Measurements from ENCODE around the gene ATXN2L.
A peak's percentile ranks its signal among the peaks of the same experiment; 100 is the strongest.

Gene ATXN2L

DNA sequence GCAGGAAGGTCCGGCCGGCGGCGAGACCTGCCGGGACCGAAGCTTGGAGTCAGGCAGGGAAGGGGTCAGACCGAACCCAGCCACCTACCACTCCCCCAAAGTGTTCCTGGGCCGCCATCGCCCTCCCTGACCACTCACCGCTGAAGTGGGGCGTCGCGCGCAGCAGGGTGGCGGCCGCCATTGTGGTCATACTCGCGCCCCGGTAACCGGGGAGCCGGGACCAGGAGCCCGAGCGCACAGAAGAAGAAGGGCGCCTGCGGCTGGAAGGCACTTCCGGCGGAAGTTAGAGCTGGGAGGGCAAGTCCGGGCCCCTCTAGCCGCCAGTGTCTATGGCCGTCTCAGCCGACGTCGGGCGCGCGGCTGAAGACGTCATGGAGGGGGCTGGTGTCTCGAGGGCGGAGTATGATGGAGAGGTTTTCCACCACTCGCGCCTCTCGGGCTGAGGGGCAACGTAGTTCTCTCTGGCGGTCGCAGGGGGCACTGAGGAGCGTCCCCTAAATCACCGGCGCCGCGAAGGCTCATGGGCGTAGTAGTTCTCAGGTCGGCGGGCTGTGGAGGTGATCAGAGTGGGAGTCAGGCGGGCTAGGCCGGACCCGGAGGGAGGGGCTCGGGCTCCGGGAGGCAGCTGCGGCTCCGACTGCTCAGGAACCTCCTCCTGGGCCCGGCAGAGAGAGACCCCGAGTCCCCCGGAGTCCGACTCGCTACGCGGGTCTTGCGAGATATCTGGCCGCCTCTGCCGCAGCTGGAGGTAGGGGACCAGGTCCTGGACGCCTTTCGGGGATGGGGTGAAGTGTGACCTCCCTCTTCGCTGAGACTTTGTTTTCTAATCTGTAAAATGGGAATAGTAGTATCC is 23.5 kb downstream of the ATXN2L start, which contains the start of gene TUFM:
Gene TUFM (minus strand): TSS at position 269 of the 853 bp plus-strand sequence. CDS start 79 bp downstream, at position 190.
- Histone ChIP-seq H3K9me3 (ENCODE audit: control insufficient read depth in 2 of 2, low read length in 2 of 2) (no peaks in the 10 kb centered on the region), H3K27ac (ENCODE audit: low read depth in 2 of 2, low read length in 2 of 2) (peak within 1 kb of the TSS; percentile 80 to 89), H3K36me3 (ENCODE audit: control insufficient read depth in 2 of 2, insufficient read depth in 2 of 2, low read length in 2 of 2) (peaks cover 32% of the 10 kb centered on the region in 2 donors), H3K9ac (ENCODE audit: low read depth in 1 of 2, low read length in 2 of 2) (peak within 1 kb of the TSS; percentile 96 to 97), H3K4me1 (ENCODE audit: control insufficient read depth in 2 of 2, insufficient read depth in 2 of 2, low read length in 2 of 2) (peaks cover 19 to 21% of the 10 kb centered on the region in 2 donors), H3K4me3 (ENCODE audit: low read length in 2 of 2) (peak within 1 kb of the TSS; percentile 83 to 95), H3K27me3 (ENCODE audit: control insufficient read depth in 2 of 2, insufficient read depth in 2 of 2, low read length in 2 of 2) (no peaks in the 10 kb centered on the region)

- Histone ChIP-seq H3K27me3 (ENCODE audit: control insufficient read depth in 2 of 2, insufficient read depth in 2 of 2, low read length in 2 of 2) (no peaks in the 10 kb centered on the region), H3K4me1 (ENCODE audit: control insufficient read depth in 2 of 2, insufficient read depth in 2 of 2, low read length in 2 of 2) (peaks cover 19 to 21% of the 10 kb centered on the region in 2 donors), H3K36me3 (ENCODE audit: control insufficient read depth in 2 of 2, insufficient read depth in 2 of 2, low read length in 2 of 2) (peaks cover 30% of the 10 kb centered on the region in 2 donors), H3K27ac (ENCODE audit: low read depth in 2 of 2, low read length in 2 of 2) (peak overlapping the region; percentile 80 to 89), H3K9me3 (ENCODE audit: control insufficient read depth in 2 of 2, low read length in 2 of 2) (no peaks in the 10 kb centered on the region), H3K4me3 (ENCODE audit: low read length in 2 of 2) (peak overlapping the region; percentile 83 to 95), H3K9ac (ENCODE audit: low read depth in 1 of 2, low read length in 2 of 2) (peak overlapping the region; percentile 87 to 96)
These were observed 24.1 kb downstream of the ATXN2L start for GRCh38 chr16:28846933-28847273.

- H3K27ac ChIP-seq (ENCODE audit: low read depth in 2 of 2, low read length in 2 of 2) = no peak overlapping the region
- no peak overlapping the region for H3K4me3 ChIP-seq (ENCODE audit: low read length in 2 of 2)
These were observed 35.6 kb downstream of the ATXN2L start for GRCh38 chr16:28858421-28858820.

GRCh38 chr16:28859326-28859725 is 36.5 kb downstream of the ATXN2L start:
- Histone ChIP-seq H3K27me3 (ENCODE audit: control insufficient read depth in 2 of 2, insufficient read depth in 2 of 2, low read length in 2 of 2) (no peaks in the 10 kb centered on the region), H3K36me3 (ENCODE audit: control insufficient read depth in 2 of 2, insufficient read depth in 2 of 2, low read length in 2 of 2) (no peaks in the 10 kb centered on the region), H3K27ac (ENCODE audit: low read depth in 2 of 2, low read length in 2 of 2) (no peak overlapping the region), H3K4me1 (ENCODE audit: control insufficient read depth in 2 of 2, insufficient read depth in 2 of 2, low read length in 2 of 2) (peaks cover 0 to 3% of the 10 kb centered on the region in 2 donors), H3K4me3 (ENCODE audit: low read length in 2 of 2) (no peak overlapping the region), H3K9me3 (ENCODE audit: control insufficient read depth in 2 of 2, low read length in 2 of 2) (no peaks in the 10 kb centered on the region), H3K9ac (ENCODE audit: low read depth in 1 of 2, low read length in 2 of 2) (no peak overlapping the region)

More at GRCh38 chr16:28858421-28858820, 35.6 kb downstream of the ATXN2L start:
- no peaks in the 10 kb centered on the region for H3K36me3 ChIP-seq (ENCODE audit: control insufficient read depth in 2 of 2, insufficient read depth in 2 of 2, low read length in 2 of 2)
- no peaks in the 10 kb centered on the region for H3K9me3 ChIP-seq (ENCODE audit: control insufficient read depth in 2 of 2, low read length in 2 of 2)
- H3K9ac ChIP-seq (ENCODE audit: low read depth in 1 of 2, low read length in 2 of 2) = no peak overlapping the region
- no peaks in the 10 kb centered on the region for H3K27me3 ChIP-seq (ENCODE audit: control insufficient read depth in 2 of 2, insufficient read depth in 2 of 2, low read length in 2 of 2)
- H3K4me1 ChIP-seq (ENCODE audit: control insufficient read depth in 2 of 2, insufficient read depth in 2 of 2, low read length in 2 of 2) = no peaks in the 10 kb centered on the region

DNA sequence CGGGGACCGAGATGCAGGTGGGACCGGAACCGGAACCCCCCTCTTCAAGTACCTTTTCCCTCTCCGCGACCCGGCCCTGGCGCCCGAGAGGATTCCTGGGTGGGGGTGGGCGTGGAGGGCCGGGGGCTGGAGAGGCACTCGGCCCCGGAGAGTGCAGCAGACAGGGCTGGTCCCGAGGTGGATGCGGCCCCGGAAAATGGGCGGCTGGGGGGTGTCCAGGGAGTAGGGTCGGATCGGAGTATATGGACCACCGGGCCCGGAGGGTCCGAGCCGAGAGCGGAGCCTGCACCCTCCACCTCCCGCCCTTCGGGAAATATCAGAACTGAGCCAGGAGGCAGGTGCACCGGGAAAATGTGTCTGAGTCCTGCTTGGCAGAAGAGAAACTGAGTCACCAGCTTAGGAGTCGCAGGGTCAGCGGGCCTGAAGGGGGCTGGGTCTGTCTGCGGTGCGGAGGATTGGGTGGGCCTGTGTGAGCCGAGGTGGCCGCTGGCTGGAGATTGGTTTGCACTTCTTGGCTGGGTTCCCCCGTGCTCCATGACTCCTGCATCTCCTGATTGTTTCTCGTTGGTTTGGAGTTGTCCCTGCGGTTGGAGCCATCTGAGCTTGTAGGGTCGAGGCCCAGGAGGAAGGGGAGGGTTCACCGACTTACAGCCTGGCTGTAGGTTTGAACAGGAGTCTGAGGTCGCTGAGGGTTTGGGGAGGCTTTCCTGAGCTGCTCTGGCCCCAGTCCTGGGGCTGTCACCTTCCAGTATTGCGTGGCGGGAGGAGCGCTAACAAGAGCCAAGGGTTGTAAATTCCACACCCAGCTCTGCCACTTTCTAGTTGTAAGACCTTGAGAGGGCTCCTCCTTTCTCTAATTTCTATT is 41.4 kb downstream of the ATXN2L start:
- H3K27me3 ChIP-seq (ENCODE audit: control insufficient read depth in 2 of 2, insufficient read depth in 2 of 2, low read length in 2 of 2) = no peaks in the 10 kb centered on the region
- peak overlapping the region; percentile 90 to 99 for H3K9ac ChIP-seq (ENCODE audit: low read depth in 1 of 2, low read length in 2 of 2)
- H3K4me1 ChIP-seq (ENCODE audit: control insufficient read depth in 2 of 2, insufficient read depth in 2 of 2, low read length in 2 of 2) = peaks cover 13 to 18% of the 10 kb centered on the region in 2 donors
- peaks cover 16 to 17% of the 10 kb centered on the region in 2 donors for H3K36me3 ChIP-seq (ENCODE audit: control insufficient read depth in 2 of 2, insufficient read depth in 2 of 2, low read length in 2 of 2)
- peak overlapping the region; percentile 90 to 93 for H3K4me3 ChIP-seq (ENCODE audit: low read length in 2 of 2)
- peak overlapping the region; percentile 96 to 98 for H3K27ac ChIP-seq (ENCODE audit: low read depth in 2 of 2, low read length in 2 of 2)
- no peaks in the 10 kb centered on the region for H3K9me3 ChIP-seq (ENCODE audit: control insufficient read depth in 2 of 2, low read length in 2 of 2)

GRCh38 chr16:28865001-28865688 is 42.3 kb downstream of the ATXN2L start:
- peaks cover 13 to 18% of the 10 kb centered on the region in 2 donors for H3K4me1 ChIP-seq (ENCODE audit: control insufficient read depth in 2 of 2, insufficient read depth in 2 of 2, low read length in 2 of 2)
- H3K27ac ChIP-seq (ENCODE audit: low read depth in 2 of 2, low read length in 2 of 2) = peak overlapping the region; percentile 96 to 98
- peak overlapping the region; percentile 90 to 93 for H3K4me3 ChIP-seq (ENCODE audit: low read length in 2 of 2)
- H3K9me3 ChIP-seq (ENCODE audit: control insufficient read depth in 2 of 2, low read length in 2 of 2) = no peaks in the 10 kb centered on the region
- H3K9ac ChIP-seq (ENCODE audit: low read depth in 1 of 2, low read length in 2 of 2) = peak overlapping the region; percentile 90 to 99
- peaks cover 26 to 27% of the 10 kb centered on the region in 2 donors for H3K36me3 ChIP-seq (ENCODE audit: control insufficient read depth in 2 of 2, insufficient read depth in 2 of 2, low read length in 2 of 2)
- H3K27me3 ChIP-seq (ENCODE audit: control insufficient read depth in 2 of 2, insufficient read depth in 2 of 2, low read length in 2 of 2) = no peaks in the 10 kb centered on the region

- Histone ChIP-seq H3K9ac (ENCODE audit: low read depth in 1 of 2, low read length in 2 of 2) (no peak overlapping the region), H3K4me3 (ENCODE audit: low read length in 2 of 2) (no peak overlapping the region), H3K4me1 (ENCODE audit: control insufficient read depth in 2 of 2, insufficient read depth in 2 of 2, low read length in 2 of 2) (peaks cover 13 to 18% of the 10 kb centered on the region in 2 donors), H3K27me3 (ENCODE audit: control insufficient read depth in 2 of 2, insufficient read depth in 2 of 2, low read length in 2 of 2) (no peaks in the 10 kb centered on the region), H3K36me3 (ENCODE audit: control insufficient read depth in 2 of 2, insufficient read depth in 2 of 2, low read length in 2 of 2) (peaks cover 29 to 34% of the 10 kb centered on the region in 2 donors), H3K9me3 (ENCODE audit: control insufficient read depth in 2 of 2, low read length in 2 of 2) (no peaks in the 10 kb centered on the region), H3K27ac (ENCODE audit: low read depth in 2 of 2, low read length in 2 of 2) (no peak overlapping the region)
These were observed 43.1 kb downstream of the ATXN2L start for GRCh38 chr16:28865722-28866453.

DNA sequence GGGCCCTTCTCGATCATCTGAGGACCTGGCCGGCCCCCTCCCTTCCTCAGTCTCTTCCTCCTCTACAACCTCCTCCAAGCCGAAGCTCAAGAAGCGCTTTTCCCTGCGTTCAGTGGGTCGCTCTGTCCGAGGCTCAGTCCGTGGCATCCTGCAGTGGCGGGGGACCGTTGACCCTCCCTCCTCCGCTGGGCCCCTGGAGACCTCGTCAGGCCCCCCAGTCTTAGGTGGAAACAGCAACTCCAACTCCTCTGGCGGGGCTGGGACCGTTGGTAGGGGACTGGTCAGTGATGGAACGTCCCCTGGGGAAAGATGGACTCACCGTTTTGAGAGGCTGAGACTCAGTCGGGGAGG is 43.6 kb downstream of the ATXN2L start:
- Histone ChIP-seq H3K9ac (ENCODE audit: low read depth in 1 of 2, low read length in 2 of 2) (no peak overlapping the region), H3K36me3 (ENCODE audit: control insufficient read depth in 2 of 2, insufficient read depth in 2 of 2, low read length in 2 of 2) (peaks cover 32 to 37% of the 10 kb centered on the region in 2 donors)

GRCh38 chr16:28867241-28867640 is 44.4 kb downstream of the ATXN2L start:
- H3K27me3 ChIP-seq (ENCODE audit: control insufficient read depth in 2 of 2, insufficient read depth in 2 of 2, low read length in 2 of 2) = no peaks in the 10 kb centered on the region
- peaks cover 38 to 45% of the 10 kb centered on the region in 2 donors for H3K36me3 ChIP-seq (ENCODE audit: control insufficient read depth in 2 of 2, insufficient read depth in 2 of 2, low read length in 2 of 2)
- H3K4me1 ChIP-seq (ENCODE audit: control insufficient read depth in 2 of 2, insufficient read depth in 2 of 2, low read length in 2 of 2) = peaks cover 13 to 18% of the 10 kb centered on the region in 2 donors
- H3K9me3 ChIP-seq (ENCODE audit: control insufficient read depth in 2 of 2, low read length in 2 of 2) = no peaks in the 10 kb centered on the region
- no peak overlapping the region for H3K4me3 ChIP-seq (ENCODE audit: low read length in 2 of 2)
- H3K9ac ChIP-seq (ENCODE audit: low read depth in 1 of 2, low read length in 2 of 2) = no peak overlapping the region
- H3K27ac ChIP-seq (ENCODE audit: low read depth in 2 of 2, low read length in 2 of 2) = no peak overlapping the region

More for the DNA sequence above, 43.6 kb downstream of the ATXN2L start:
- Histone ChIP-seq H3K27ac (ENCODE audit: low read depth in 2 of 2, low read length in 2 of 2) (no peak overlapping the region), H3K4me1 (ENCODE audit: control insufficient read depth in 2 of 2, insufficient read depth in 2 of 2, low read length in 2 of 2) (peaks cover 13 to 18% of the 10 kb centered on the region in 2 donors), H3K9me3 (ENCODE audit: control insufficient read depth in 2 of 2, low read length in 2 of 2) (no peaks in the 10 kb centered on the region), H3K27me3 (ENCODE audit: control insufficient read depth in 2 of 2, insufficient read depth in 2 of 2, low read length in 2 of 2) (no peaks in the 10 kb centered on the region), H3K4me3 (ENCODE audit: low read length in 2 of 2) (no peak overlapping the region)

Measured in mucosa of rectum (tissue), 2 donors.